Trophoblast cell (in vitro differentiated cells and primary cell): ENCODE results near the gene BTNL8.

Experiments
- DNase-seq, 2 donors: peaks; one replicate each; pipeline ENCODE4 v3.0.0-alpha.2; 2016
- H2AFZ ChIP-seq: 2 replicates; pipeline ENCODE4 v1.6.1; 2013; ENCODE audit warnings: low read length, moderate library complexity, mild to moderate bottlenecking; ENCODE audit not compliant: insufficient read depth, poor library complexity
- H2AK5ac ChIP-seq: 2 replicates; pipeline ENCODE4 v1.6.1; 2013; ENCODE audit warnings: mild to moderate bottlenecking, low read length
- H2BK120ac ChIP-seq: 2 replicates; pipeline ENCODE4 v1.6.1; 2013; ENCODE audit warnings: low read length, mild to moderate bottlenecking, moderate library complexity; ENCODE audit not compliant: insufficient read depth, poor library complexity
- H2BK12ac ChIP-seq: 2 replicates; pipeline ENCODE4 v1.6.1; 2013; ENCODE audit warnings: mild to moderate bottlenecking, low read length, moderate library complexity
- H2BK5ac ChIP-seq: 2 replicates; pipeline ENCODE4 v1.6.1; 2013; ENCODE audit warnings: low read length, low read depth, moderate library complexity, mild to moderate bottlenecking; ENCODE audit not compliant: poor library complexity
- H3K14ac ChIP-seq: 2 replicates; pipeline ENCODE4 v1.6.1; 2013; ENCODE audit warnings: mild to moderate bottlenecking, low read length
- H3K18ac ChIP-seq: 2 replicates; pipeline ENCODE4 v1.6.1; 2013; ENCODE audit warnings: mild to moderate bottlenecking, low read length
- H3K23ac ChIP-seq: 2 replicates; pipeline ENCODE4 v1.6.1; 2013; ENCODE audit warnings: low read length
- H3K27ac ChIP-seq: 2 replicates; pipeline ENCODE4 v1.5.1; 2013; ENCODE audit warnings: low read depth, mild to moderate bottlenecking, inconsistent platforms, low read length, moderate library complexity
- H3K27me3 ChIP-seq: 2 replicates; pipeline ENCODE4 v1.6.1; 2013; ENCODE audit warnings: inconsistent platforms, mild to moderate bottlenecking, low read length, moderate library complexity; ENCODE audit not compliant: insufficient read depth
- H3K36me3 ChIP-seq, 2 experiments: 1 replicate in 1 of 2; 2 replicates in 1 of 2; pipeline ENCODE4 v1.6.1; 2013; ENCODE audit warnings: low read length in 2 of 2, mild to moderate bottlenecking in 2 of 2, moderate library complexity in 1 of 2; ENCODE audit not compliant: insufficient read depth in 2 of 2, control insufficient read depth in 1 of 2
- H3K4ac ChIP-seq: 2 replicates; pipeline ENCODE4 v1.6.1; 2013; ENCODE audit warnings: low read depth, mild to moderate bottlenecking, low read length, moderate library complexity
- H3K4me1 ChIP-seq, 2 experiments: 1 replicate in 1 of 2; 2 replicates in 1 of 2; pipeline ENCODE4 v1.6.1; 2013; ENCODE audit warnings: low read length in 2 of 2, mild to moderate bottlenecking in 2 of 2, moderate library complexity in 1 of 2; ENCODE audit not compliant: insufficient read depth in 2 of 2, control insufficient read depth in 1 of 2
- H3K4me2 ChIP-seq: 2 replicates; pipeline ENCODE4 v1.6.1; 2013; ENCODE audit warnings: inconsistent platforms, mild to moderate bottlenecking, low read length, moderate library complexity
- H3K4me3 ChIP-seq: 2 replicates; pipeline ENCODE4 v1.5.1; 2013; ENCODE audit warnings: mild to moderate bottlenecking, low read depth, low read length, inconsistent platforms
- H3K79me1 ChIP-seq: one replicate; pipeline ENCODE4 v1.6.1; 2013; ENCODE audit warnings: low read length
- H3K79me2 ChIP-seq: 2 replicates; pipeline ENCODE4 v1.6.1; 2013; ENCODE audit warnings: low read length, mild to moderate bottlenecking; ENCODE audit not compliant: control insufficient read depth, insufficient read depth, poor library complexity
- H3K9ac ChIP-seq: 2 replicates; pipeline ENCODE4 v1.6.1; 2013; ENCODE audit warnings: mild to moderate bottlenecking, low read length
- H3K9me3 ChIP-seq: 2 replicates; pipeline ENCODE4 v1.6.1; 2013; ENCODE audit warnings: low read depth, mild to moderate bottlenecking, control low read depth, inconsistent platforms, low read length; ENCODE audit not compliant: insufficient read depth
- H4K12ac ChIP-seq: 2 replicates; pipeline ENCODE4 v1.6.1; 2013; ENCODE audit warnings: low read depth, mild to moderate bottlenecking, low read length, moderate library complexity
- H4K8ac ChIP-seq: 2 replicates; pipeline ENCODE4 v1.6.1; 2013; ENCODE audit warnings: low read depth, mild to moderate bottlenecking, low read length, moderate library complexity
- H4K91ac ChIP-seq: one replicate; pipeline ENCODE4 v1.6.1; 2013; ENCODE audit warnings: low read depth, mild to moderate bottlenecking, low read length, moderate library complexity
- WGBS: extraction: QIAGEN DNeasy Blood & Tissue Kit; methylation state at CpG from one replicate; pipeline ENCODE4 v1.1.7; 2013; ENCODE audit warnings: missing lambda C conversion rate; ENCODE audit not compliant: insufficient read length, insufficient coverage; ENCODE audit errors: extremely low coverage; 5-methylcytosine and 5-hydroxymethylcytosine counted together

The BTNL8 gene

GRCh38 chr5:180868960-180869359 is 30.0 kb upstream of the BTNL8 start:
- H3K23ac ChIP-seq = no peak overlapping the region
- H3K4me1 ChIP-seq = peaks cover 0 to 2% of the 10 kb centered on the region in 2 experiments
- no peak overlapping the region for H2BK12ac ChIP-seq
- H3K4me2 ChIP-seq = no peak overlapping the region
- H2AFZ ChIP-seq = no peak overlapping the region
- H4K12ac ChIP-seq = no peak overlapping the region
- H2BK5ac ChIP-seq = no peak overlapping the region
- no peak overlapping the region for H3K4ac ChIP-seq
- no peak overlapping the region for H2BK120ac ChIP-seq
- H3K18ac ChIP-seq = no peak overlapping the region
- H3K79me1 ChIP-seq = no peaks in the 10 kb centered on the region
- H3K79me2 ChIP-seq = no peaks in the 10 kb centered on the region
- no peaks in the 10 kb centered on the region for H3K9me3 ChIP-seq
- H3K27me3 ChIP-seq = no peaks in the 10 kb centered on the region
- no peak overlapping the region for H3K4me3 ChIP-seq
- peak; percentile 86 to 96 for DNase-seq
- H4K91ac ChIP-seq = no peak overlapping the region
- no peaks in the 10 kb centered on the region for H3K36me3 ChIP-seq
- H3K9ac ChIP-seq = no peak overlapping the region
- no peak overlapping the region for H4K8ac ChIP-seq
- no peak overlapping the region for H3K14ac ChIP-seq
- H3K27ac ChIP-seq = no peak overlapping the region
- WGBS = no CpG with 5 or more reads among the region's 3 CpGs
- no peak overlapping the region for H2AK5ac ChIP-seq

GRCh38 chr5:180869587-180869986 is 29.4 kb upstream of the BTNL8 start:
- H3K27ac ChIP-seq = no peak overlapping the region
- H4K12ac ChIP-seq = no peak overlapping the region
- H2BK5ac ChIP-seq = no peak overlapping the region
- H3K18ac ChIP-seq = no peak overlapping the region
- DNase-seq = no peak
- WGBS = no CpG with 5 or more reads among the region's 1 CpG
- no peaks in the 10 kb centered on the region for H3K79me1 ChIP-seq
- H2BK12ac ChIP-seq = no peak overlapping the region
- H2AK5ac ChIP-seq = no peak overlapping the region
- no peak overlapping the region for H3K14ac ChIP-seq
- H2BK120ac ChIP-seq = no peak overlapping the region
- H3K27me3 ChIP-seq = no peaks in the 10 kb centered on the region
- no peaks in the 10 kb centered on the region for H3K79me2 ChIP-seq
- H4K91ac ChIP-seq = no peak overlapping the region
- H3K23ac ChIP-seq = no peak overlapping the region
- no peak overlapping the region for H3K9ac ChIP-seq
- H3K4me3 ChIP-seq = no peak overlapping the region
- no peak overlapping the region for H2AFZ ChIP-seq
- no peaks in the 10 kb centered on the region for H3K36me3 ChIP-seq
- peaks cover 0 to 2% of the 10 kb centered on the region in 2 experiments for H3K4me1 ChIP-seq
- H3K4ac ChIP-seq = no peak overlapping the region
- no peaks in the 10 kb centered on the region for H3K9me3 ChIP-seq
- no peak overlapping the region for H4K8ac ChIP-seq
- no peak overlapping the region for H3K4me2 ChIP-seq

DNA sequence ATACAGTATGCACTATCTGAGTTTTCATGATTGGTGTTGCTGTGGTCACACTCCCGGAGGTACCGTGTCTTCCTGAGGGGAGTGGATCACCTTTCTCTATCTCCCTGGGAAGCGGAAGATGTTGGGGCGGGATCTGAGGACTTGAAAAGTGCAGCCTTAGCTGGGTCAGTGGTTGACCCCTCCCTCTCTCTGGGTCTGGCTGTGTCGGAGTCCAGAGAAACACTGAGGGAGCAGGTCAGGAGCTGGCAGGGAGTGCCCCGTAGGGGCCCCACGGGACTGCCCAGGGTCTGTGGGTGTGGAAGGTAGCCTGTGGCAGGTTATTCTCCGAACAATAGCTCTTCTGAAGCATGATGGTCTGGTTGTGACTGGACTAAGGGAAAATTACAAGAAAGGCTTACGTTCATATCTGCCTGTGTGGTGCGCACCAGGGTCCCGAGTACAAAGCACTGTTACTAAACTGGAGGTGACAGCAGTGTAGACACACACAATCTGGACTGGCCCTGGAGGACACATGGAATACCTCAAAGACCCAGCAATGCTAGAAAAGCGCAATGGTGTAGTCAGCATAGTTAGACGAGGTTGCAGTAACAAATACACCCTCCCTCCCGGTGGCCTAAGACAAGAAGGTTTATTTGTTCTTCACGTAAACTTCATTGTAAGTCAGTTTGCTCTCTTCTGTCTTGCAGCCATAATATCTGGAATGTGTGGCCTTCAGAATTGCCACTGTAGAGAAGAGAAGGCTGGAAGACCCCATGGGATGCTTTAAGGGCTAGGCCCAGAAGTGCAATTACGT is 28.5 kb upstream of the BTNL8 start:
- H4K8ac ChIP-seq = no peak overlapping the region
- no peaks in the 10 kb centered on the region for H3K27me3 ChIP-seq
- no peak overlapping the region for H4K91ac ChIP-seq
- no peak overlapping the region for H3K4me2 ChIP-seq
- H4K12ac ChIP-seq = no peak overlapping the region
- H3K36me3 ChIP-seq = no peaks in the 10 kb centered on the region
- no peak overlapping the region for H2BK5ac ChIP-seq
- no peak overlapping the region for H3K4me3 ChIP-seq
- H3K14ac ChIP-seq = no peak overlapping the region
- no peaks in the 10 kb centered on the region for H3K79me2 ChIP-seq
- H2AFZ ChIP-seq = no peak overlapping the region
- H3K27ac ChIP-seq = no peak overlapping the region
- no peak overlapping the region for H3K18ac ChIP-seq
- peaks cover 0 to 2% of the 10 kb centered on the region in 2 experiments for H3K4me1 ChIP-seq
- peaks cover 2% of the 10 kb centered on the region for H3K9me3 ChIP-seq
- DNase-seq = no peak
- no peak overlapping the region for H3K4ac ChIP-seq
- no peak overlapping the region for H3K23ac ChIP-seq
- no peak overlapping the region for H2BK12ac ChIP-seq
- no CpG with 5 or more reads among the region's 16 CpGs for WGBS
- H2BK120ac ChIP-seq = no peak overlapping the region
- no peaks in the 10 kb centered on the region for H3K79me1 ChIP-seq
- no peak overlapping the region for H3K9ac ChIP-seq
- H2AK5ac ChIP-seq = no peak overlapping the region

- peaks cover 0 to 2% of the 10 kb centered on the region in 2 experiments for H3K4me1 ChIP-seq
- H4K91ac ChIP-seq = no peak overlapping the region
- no peak overlapping the region for H2AFZ ChIP-seq
- H3K79me2 ChIP-seq = no peaks in the 10 kb centered on the region
- WGBS = no CpG with 5 or more reads among the region's 9 CpGs
- no peak for DNase-seq
- no peak overlapping the region for H2BK12ac ChIP-seq
- no peaks in the 10 kb centered on the region for H3K36me3 ChIP-seq
- H2AK5ac ChIP-seq = no peak overlapping the region
- no peak overlapping the region for H3K9ac ChIP-seq
- H2BK5ac ChIP-seq = no peak overlapping the region
- H3K4me2 ChIP-seq = no peak overlapping the region
- no peak overlapping the region for H3K4me3 ChIP-seq
- H3K23ac ChIP-seq = no peak overlapping the region
- no peak overlapping the region for H3K27ac ChIP-seq
- no peak overlapping the region for H3K4ac ChIP-seq
- H3K9me3 ChIP-seq = peaks cover 2% of the 10 kb centered on the region
- no peak overlapping the region for H3K18ac ChIP-seq
- H4K12ac ChIP-seq = no peak overlapping the region
- no peak overlapping the region for H4K8ac ChIP-seq
- H3K14ac ChIP-seq = no peak overlapping the region
- H2BK120ac ChIP-seq = no peak overlapping the region
- no peaks in the 10 kb centered on the region for H3K79me1 ChIP-seq
- no peaks in the 10 kb centered on the region for H3K27me3 ChIP-seq
These were observed 26.5 kb upstream of the BTNL8 start for GRCh38 chr5:180872419-180872818.
